ENCODE results near the gene LAMA4.
A peak's percentile ranks its signal among the peaks of the same experiment; 100 is the strongest.

The LAMA4 gene

DNA sequence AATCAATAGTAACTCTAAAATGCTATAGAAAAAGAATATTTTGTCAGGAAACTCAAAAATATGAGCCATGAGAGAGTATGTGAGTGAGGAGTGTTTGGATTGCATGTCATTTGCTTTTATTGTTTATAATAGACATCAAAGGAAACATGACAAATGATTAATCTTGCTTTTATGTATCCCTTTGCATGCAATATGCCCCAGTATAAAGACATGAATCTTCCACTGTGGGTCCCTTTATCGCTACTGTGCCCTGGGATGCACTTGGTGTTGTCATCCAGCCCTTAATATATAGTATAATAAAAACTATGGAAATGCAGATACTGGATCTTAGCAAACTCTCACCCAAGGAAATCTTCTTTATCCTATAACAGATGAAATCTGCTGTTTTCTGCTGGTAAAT is 77.3 kb downstream of the LAMA4 start:
- H3K27me3 ChIP-seq (ENCODE audit: control insufficient read depth in 3 of 3, insufficient read depth in 3 of 3, low read depth in 1 of 3, low read length in 3 of 3): no peaks in the 10 kb centered on the region
- no peak overlapping the region for H2AK5ac ChIP-seq (ENCODE audit: low read depth, low read length)
- H4K8ac ChIP-seq (ENCODE audit: low read depth, low read length): no peak overlapping the region
- H3K36me3 ChIP-seq (replicated peaks in 1 of 2; ENCODE audit: control insufficient read depth in 2 of 2, insufficient read depth in 2 of 2, low read length in 2 of 2): no peaks in the 10 kb centered on the region
- H2AFZ ChIP-seq (ENCODE audit: low read length): no peak overlapping the region
- no peak overlapping the region for H3K23ac ChIP-seq (ENCODE audit: low read depth, low read length, poor library complexity)
- H3K4ac ChIP-seq (ENCODE audit: low read length): no peak overlapping the region
- H3K9me3 ChIP-seq (replicated peaks in 1 of 2; ENCODE audit: control insufficient read depth in 2 of 2, insufficient read depth in 1 of 2, low read depth in 1 of 2, low read length in 2 of 2): no peaks in the 10 kb centered on the region
- no peak overlapping the region for H3K4me3 ChIP-seq (ENCODE audit: low read length in 2 of 2)
- no peaks in the 10 kb centered on the region for H3K79me1 ChIP-seq (ENCODE audit: low read depth, low read length)
- no peak overlapping the region for H2BK5ac ChIP-seq (ENCODE audit: low read length)
- H3K14ac ChIP-seq (ENCODE audit: low read length): no peak overlapping the region
- peaks cover 1 to 13% of the 10 kb centered on the region in 2 donors for H3K4me1 ChIP-seq (ENCODE audit: control insufficient read depth in 2 of 2, insufficient read depth in 1 of 2, low read depth in 1 of 2, low read length in 2 of 2)
- no peak overlapping the region for H2BK120ac ChIP-seq (ENCODE audit: low read depth, low read length)
- H2BK12ac ChIP-seq (ENCODE audit: low read length): no peak overlapping the region
- H3K9ac ChIP-seq (ENCODE audit: low read depth, low read length, poor library complexity): no peak overlapping the region
- no peak overlapping the region for H3K18ac ChIP-seq (ENCODE audit: low read length)
- no peak for DNase-seq (ENCODE audit: low spot score)
- no peak overlapping the region for H4K91ac ChIP-seq (ENCODE audit: low read depth, low read length, poor library complexity)
- no peak overlapping the region for H3K4me2 ChIP-seq (ENCODE audit: insufficient read depth, low read length, poor library complexity, severe bottlenecking)
- H2BK15ac ChIP-seq (ENCODE audit: low read length): no peak overlapping the region
- WGBS, 2 donors (ENCODE audit: extremely low coverage in 2 of 2, insufficient read length in 2 of 2, insufficient replicate concordance in 1 of 2): no CpG with 5 or more reads among the region's 1 CpG
- no peak overlapping the region for H3K27ac ChIP-seq (replicated peaks; ENCODE audit: low read length)

GRCh38 chr6:112176175-112176574 is 78.2 kb downstream of the LAMA4 start:
- no peak overlapping the region for H2BK120ac ChIP-seq (ENCODE audit: low read depth, low read length)
- no peak overlapping the region for H3K14ac ChIP-seq (ENCODE audit: low read length)
- H3K4ac ChIP-seq (ENCODE audit: low read length): no peak overlapping the region
- no peak for DNase-seq (ENCODE audit: low spot score)
- no peak overlapping the region for H2AFZ ChIP-seq (ENCODE audit: low read length)
- no peak overlapping the region for H3K23ac ChIP-seq (ENCODE audit: low read depth, low read length, poor library complexity)
- H2BK12ac ChIP-seq (ENCODE audit: low read length): no peak overlapping the region
- H3K36me3 ChIP-seq (replicated peaks in 1 of 2; ENCODE audit: control insufficient read depth in 2 of 2, insufficient read depth in 2 of 2, low read length in 2 of 2): no peaks in the 10 kb centered on the region
- no peaks in the 10 kb centered on the region for H3K27me3 ChIP-seq (ENCODE audit: control insufficient read depth in 3 of 3, insufficient read depth in 3 of 3, low read depth in 1 of 3, low read length in 3 of 3)
- no peak overlapping the region for H3K27ac ChIP-seq (replicated peaks; ENCODE audit: low read length)
- no peaks in the 10 kb centered on the region for H3K79me1 ChIP-seq (ENCODE audit: low read depth, low read length)
- H4K8ac ChIP-seq (ENCODE audit: low read depth, low read length): no peak overlapping the region
- no peak overlapping the region for H3K18ac ChIP-seq (ENCODE audit: low read length)
- no CpG with 5 or more reads among the region's 4 CpGs for WGBS, 2 donors (ENCODE audit: extremely low coverage in 2 of 2, insufficient read length in 2 of 2, insufficient replicate concordance in 1 of 2)
- no peak overlapping the region for H3K9ac ChIP-seq (ENCODE audit: low read depth, low read length, poor library complexity)
- no peak overlapping the region for H2BK15ac ChIP-seq (ENCODE audit: low read length)
- peaks cover 1 to 13% of the 10 kb centered on the region in 2 donors for H3K4me1 ChIP-seq (ENCODE audit: control insufficient read depth in 2 of 2, insufficient read depth in 1 of 2, low read depth in 1 of 2, low read length in 2 of 2)
- H3K4me3 ChIP-seq (ENCODE audit: low read length in 2 of 2): no peak overlapping the region
- no peaks in the 10 kb centered on the region for H3K9me3 ChIP-seq (replicated peaks in 1 of 2; ENCODE audit: control insufficient read depth in 2 of 2, insufficient read depth in 1 of 2, low read depth in 1 of 2, low read length in 2 of 2)
- no peak overlapping the region for H2AK5ac ChIP-seq (ENCODE audit: low read depth, low read length)
- H2BK5ac ChIP-seq (ENCODE audit: low read length): no peak overlapping the region
- H4K91ac ChIP-seq (ENCODE audit: low read depth, low read length, poor library complexity): no peak overlapping the region
- H3K4me2 ChIP-seq (ENCODE audit: insufficient read depth, low read length, poor library complexity, severe bottlenecking): no peak overlapping the region

- H3K79me1 ChIP-seq (ENCODE audit: low read depth, low read length): no peaks in the 10 kb centered on the region
- no peak overlapping the region for H3K18ac ChIP-seq (ENCODE audit: low read length)
- H4K91ac ChIP-seq (ENCODE audit: low read depth, low read length, poor library complexity): no peak overlapping the region
- H2AK5ac ChIP-seq (ENCODE audit: low read depth, low read length): no peak overlapping the region
- H2BK120ac ChIP-seq (ENCODE audit: low read depth, low read length): no peak overlapping the region
- H3K9ac ChIP-seq (ENCODE audit: low read depth, low read length, poor library complexity): no peak overlapping the region
- WGBS, 2 donors (ENCODE audit: extremely low coverage in 2 of 2, insufficient read length in 2 of 2, insufficient replicate concordance in 1 of 2): no CpG with 5 or more reads among the region's 2 CpGs
- H3K4ac ChIP-seq (ENCODE audit: low read length): no peak overlapping the region
- no peak overlapping the region for H4K8ac ChIP-seq (ENCODE audit: low read depth, low read length)
- H2BK15ac ChIP-seq (ENCODE audit: low read length): no peak overlapping the region
- H3K27me3 ChIP-seq (ENCODE audit: control insufficient read depth in 3 of 3, insufficient read depth in 3 of 3, low read depth in 1 of 3, low read length in 3 of 3): no peaks in the 10 kb centered on the region
- no peak overlapping the region for H3K27ac ChIP-seq (replicated peaks; ENCODE audit: low read length)
- no peak overlapping the region for H2AFZ ChIP-seq (ENCODE audit: low read length)
- no peak overlapping the region for H2BK12ac ChIP-seq (ENCODE audit: low read length)
- DNase-seq (ENCODE audit: low spot score): no peak
- no peak overlapping the region for H3K4me2 ChIP-seq (ENCODE audit: insufficient read depth, low read length, poor library complexity, severe bottlenecking)
- H3K4me3 ChIP-seq (ENCODE audit: low read length in 2 of 2): no peak overlapping the region
- H3K36me3 ChIP-seq (replicated peaks in 1 of 2; ENCODE audit: control insufficient read depth in 2 of 2, insufficient read depth in 2 of 2, low read length in 2 of 2): no peaks in the 10 kb centered on the region
- no peak overlapping the region for H3K14ac ChIP-seq (ENCODE audit: low read length)
- H3K9me3 ChIP-seq (replicated peaks in 1 of 2; ENCODE audit: control insufficient read depth in 2 of 2, insufficient read depth in 1 of 2, low read depth in 1 of 2, low read length in 2 of 2): no peaks in the 10 kb centered on the region
- H3K23ac ChIP-seq (ENCODE audit: low read depth, low read length, poor library complexity): no peak overlapping the region
- H3K4me1 ChIP-seq (ENCODE audit: control insufficient read depth in 2 of 2, insufficient read depth in 1 of 2, low read depth in 1 of 2, low read length in 2 of 2): peaks cover 1 to 13% of the 10 kb centered on the region in 2 donors
- no peak overlapping the region for H2BK5ac ChIP-seq (ENCODE audit: low read length)
Measured at GRCh38 chr6:112173221-112173804, 81.1 kb downstream of the LAMA4 start.

GRCh38 chr6:112172540-112172939 is 81.8 kb downstream of the LAMA4 start:
- Histone ChIP-seq H2BK5ac (ENCODE audit: low read length) (no peak overlapping the region), H4K91ac (ENCODE audit: low read depth, low read length, poor library complexity) (no peak overlapping the region), H2BK12ac (ENCODE audit: low read length) (no peak overlapping the region), H4K8ac (ENCODE audit: low read depth, low read length) (no peak overlapping the region), H3K79me1 (ENCODE audit: low read depth, low read length) (no peaks in the 10 kb centered on the region), H3K9ac (ENCODE audit: low read depth, low read length, poor library complexity) (no peak overlapping the region), H3K4ac (ENCODE audit: low read length) (no peak overlapping the region), H3K14ac (ENCODE audit: low read length) (no peak overlapping the region), H2BK120ac (ENCODE audit: low read depth, low read length) (no peak overlapping the region), H3K23ac (ENCODE audit: low read depth, low read length, poor library complexity) (no peak overlapping the region), H3K4me1 (ENCODE audit: control insufficient read depth in 2 of 2, insufficient read depth in 1 of 2, low read depth in 1 of 2, low read length in 2 of 2) (peaks cover under 1 to 13% of the 10 kb centered on the region in 2 donors), H2AK5ac (ENCODE audit: low read depth, low read length) (no peak overlapping the region), H3K4me2 (ENCODE audit: insufficient read depth, low read length, poor library complexity, severe bottlenecking) (no peak overlapping the region), H3K4me3 (ENCODE audit: low read length in 2 of 2) (no peak overlapping the region), H2BK15ac (ENCODE audit: low read length) (no peak overlapping the region), H2AFZ (ENCODE audit: low read length) (peak overlapping the region; percentile 78), H3K36me3 (replicated peaks in 1 of 2; ENCODE audit: control insufficient read depth in 2 of 2, insufficient read depth in 2 of 2, low read length in 2 of 2) (no peaks in the 10 kb centered on the region), H3K27me3 (ENCODE audit: control insufficient read depth in 3 of 3, insufficient read depth in 3 of 3, low read depth in 1 of 3, low read length in 3 of 3) (no peaks in the 10 kb centered on the region), H3K9me3 (replicated peaks in 1 of 2; ENCODE audit: control insufficient read depth in 2 of 2, insufficient read depth in 1 of 2, low read depth in 1 of 2, low read length in 2 of 2) (no peaks in the 10 kb centered on the region), H3K18ac (ENCODE audit: low read length) (no peak overlapping the region), H3K27ac (replicated peaks; ENCODE audit: low read length) (no peak overlapping the region)
- DNase-seq (ENCODE audit: low spot score): no peak
- WGBS, 2 donors (ENCODE audit: extremely low coverage in 2 of 2, insufficient read length in 2 of 2, insufficient replicate concordance in 1 of 2): no CpG with 5 or more reads among the region's 7 CpGs

Measured in neuronal stem cell (in vitro differentiated cells).